Activated CD8-positive, alpha-beta T cell treated with anti-CD3 and anti-CD28 coated beads, Interleukin-2, amount 10 ng/mL, durations not matched to agents 7 days and 5 days (primary cell): Measurements from ENCODE around the gene IL24. TPM values are rescaled to one million over a fixed set of nuclear protein-coding genes. Genes with fewer than 3 reads are reported as not detected.

ENCODE experiments used
- ATAC-seq: fragments of 150-1000 bp; cut with Tn5 transposase; one replicate; pipeline ENCODE4 v1.10.0; 2021; ENCODE audit warnings: moderate library complexity
- CTCF ChIA-PET: fragments of 350-600 bp; sonication (Branson Sonifier 250); formaldehyde crosslinking; loops from one replicate; lab custom pipeline; 2021; ENCODE audit warnings: antibody characterized with exemption; lab: Charles Lee
- POLR2A ChIA-PET: fragments of 350-600 bp; sonication (Branson Sonifier 250); formaldehyde crosslinking; loops from one replicate; lab custom pipeline; 2021; ENCODE audit warnings: antibody characterized with exemption; lab: Charles Lee
- DNase-seq: peaks from one replicate; pipeline ENCODE4 v3.0.0-alpha.2; 2020
- H3K27ac Mint-ChIP-seq: one replicate; pipeline ENCODE4 v1.8.0; 2021; ENCODE audit warnings: mild to moderate bottlenecking, mixed read lengths
- H3K27me3 Mint-ChIP-seq: one replicate; pipeline ENCODE4 v1.8.0; 2021; ENCODE audit warnings: low read depth, mixed read lengths
- H3K36me3 Mint-ChIP-seq: one replicate; pipeline ENCODE4 v1.8.0; 2021; ENCODE audit warnings: low read depth, mixed read lengths
- H3K4me1 Mint-ChIP-seq: one replicate; pipeline ENCODE4 v1.8.0; 2021; ENCODE audit warnings: low read depth, mixed read lengths
- H3K4me3 Mint-ChIP-seq: one replicate; pipeline ENCODE4 v1.8.0; 2021; ENCODE audit warnings: mild to moderate bottlenecking, mixed read lengths
- H3K9me3 Mint-ChIP-seq: one replicate; pipeline ENCODE4 v1.8.0; 2022; ENCODE audit warnings: mixed read lengths; ENCODE audit not compliant: insufficient read depth
- total RNA-seq, 2 experiments: library from RNA; stranded (reverse); gene quantifications; one replicate each; pipeline ENCODE4 v1.2.3, GENCODE V29; 2021

The IL24 gene
- total RNA-seq, 2 experiments from 2014 or later = not detected

DNA sequence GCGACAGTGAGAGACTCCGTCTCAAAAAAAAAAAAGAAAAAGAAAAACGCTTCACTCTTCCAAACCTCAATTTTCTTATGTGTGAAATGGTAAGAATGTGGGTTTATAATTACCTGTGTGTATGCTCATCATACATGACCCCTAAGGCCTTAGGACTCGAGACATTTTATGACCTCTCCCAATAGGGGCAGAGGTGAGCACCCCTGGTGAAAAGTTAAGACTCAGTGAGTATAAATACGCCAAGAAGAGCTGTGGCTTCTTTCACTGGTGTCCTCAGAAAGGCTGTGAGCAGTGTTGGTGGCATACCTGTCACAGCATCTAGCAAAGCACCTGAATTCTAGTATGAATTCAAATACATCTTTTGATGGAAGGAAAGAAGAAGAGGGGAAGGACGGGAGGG, 32.3 kb downstream of the IL24 start:
- DNase-seq (no peak), ATAC-seq (no peak)
- H3K4me1 Mint-ChIP-seq = peaks cover 47% of the 10 kb centered on the region
- H3K27me3 Mint-ChIP-seq = no peaks in the 10 kb centered on the region
- H3K4me3 Mint-ChIP-seq = no peak overlapping the region
- ChIA-PET POLR2A (interaction anchor here (1.4 to 2.3 kb wide), 2 partner anchors 8 to 10 kb away, joined by 3 to 15 read pairs; partner anchors contain the start of gene FCMR), CTCF (interaction anchor here (0.8 to 15.0 kb wide), 6 partner anchors 11 to 265 kb away, joined by 3 to 281 read pairs (median 69); partner anchors contain the start of gene PIGR)
- H3K9me3 Mint-ChIP-seq = no peaks in the 10 kb centered on the region
- H3K27ac Mint-ChIP-seq = peak overlapping the region; percentile 28
- H3K36me3 Mint-ChIP-seq = no peaks in the 10 kb centered on the region

DNA sequence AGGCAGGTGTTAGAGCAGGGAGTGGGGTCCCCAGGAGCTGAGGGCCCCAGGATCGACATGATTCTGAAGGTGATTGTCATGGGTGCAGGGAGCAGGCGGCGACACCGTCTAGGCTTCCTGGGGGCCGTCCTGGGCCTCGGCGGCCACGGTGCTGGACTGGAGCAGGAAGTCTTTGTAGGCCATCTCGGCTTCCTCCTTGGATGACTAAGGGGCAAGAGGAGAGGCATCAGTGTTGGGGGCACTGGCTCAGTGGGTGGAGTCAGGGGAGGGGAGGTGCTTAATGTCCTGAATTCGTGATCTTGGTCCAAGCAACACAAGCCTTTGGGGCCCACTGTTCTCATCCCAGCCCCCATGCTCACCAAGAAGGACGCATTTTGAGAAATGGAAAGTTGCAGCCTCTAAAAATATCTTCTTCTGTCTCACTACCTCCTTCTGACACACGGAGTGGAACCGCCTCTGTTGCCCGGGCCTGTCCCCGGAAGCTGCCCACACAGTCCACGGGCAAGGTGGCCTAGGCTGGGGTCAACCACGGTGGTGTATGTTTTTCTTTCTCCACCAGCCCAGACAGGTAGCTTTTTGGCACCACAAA, 33.1 kb downstream of the IL24 start:
- peak; percentile 37 for ATAC-seq
- peak overlapping the region; percentile 85 for H3K27ac Mint-ChIP-seq
- no peaks in the 10 kb centered on the region for H3K36me3 Mint-ChIP-seq
- H3K4me3 Mint-ChIP-seq = peak overlapping the region; percentile 40
- peaks cover 50% of the 10 kb centered on the region for H3K4me1 Mint-ChIP-seq
- H3K27me3 Mint-ChIP-seq = no peaks in the 10 kb centered on the region
- CTCF ChIA-PET = interaction anchor here (0.8 to 15.0 kb wide), 14 partner anchors 8 to 266 kb away, joined by 3 to 281 read pairs (median 8); partner anchors contain the start of genes FCMR and PIGR
- no peaks in the 10 kb centered on the region for H3K9me3 Mint-ChIP-seq
- POLR2A ChIA-PET = interaction anchor here (1.4 to 2.3 kb wide), 2 partner anchors 9 to 11 kb away, joined by 3 to 15 read pairs; partner anchors contain the start of gene FCMR
- peak; percentile 41 for DNase-seq

DNA sequence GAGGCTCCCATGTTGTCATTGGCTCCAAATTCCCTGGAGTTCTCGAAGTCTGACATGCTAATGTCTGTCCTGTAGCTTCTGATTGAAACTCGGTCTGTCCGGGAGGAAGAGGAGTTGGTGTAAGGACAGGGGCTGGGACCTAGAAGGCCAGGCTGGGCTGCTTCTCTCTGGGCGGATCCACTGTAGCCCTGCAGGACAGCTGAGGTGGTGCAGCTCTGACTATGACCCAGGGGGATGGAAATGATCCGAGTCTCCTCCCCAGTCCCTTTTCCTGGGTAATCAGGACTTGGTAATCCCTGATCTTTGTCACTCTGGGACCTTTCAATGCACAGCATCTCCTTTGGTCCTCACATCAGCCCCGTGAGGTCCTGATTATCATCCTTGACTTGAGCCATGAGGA, 34.5 kb downstream of the IL24 start:
- ATAC-seq = no peak
- CTCF ChIA-PET = interaction anchor here (1.0 to 15.0 kb wide), 19 partner anchors 10 to 217 kb away, joined by 3 to 281 read pairs (median 8); partner anchors contain the start of genes FCMR, IL20 and PIGR
- no peak overlapping the region for H3K4me3 Mint-ChIP-seq
- POLR2A ChIA-PET = interaction anchor here (1.0 to 2.3 kb wide), 2 partner anchors 9 to 10 kb away, joined by 5 to 15 read pairs; partner anchors contain the start of gene FCMR
- peaks cover 2% of the 10 kb centered on the region for H3K27me3 Mint-ChIP-seq
- H3K4me1 Mint-ChIP-seq = peaks cover 54% of the 10 kb centered on the region
- H3K9me3 Mint-ChIP-seq = no peaks in the 10 kb centered on the region
- no peak for DNase-seq
- peak overlapping the region; percentile 85 for H3K27ac Mint-ChIP-seq
- no peaks in the 10 kb centered on the region for H3K36me3 Mint-ChIP-seq

DNA sequence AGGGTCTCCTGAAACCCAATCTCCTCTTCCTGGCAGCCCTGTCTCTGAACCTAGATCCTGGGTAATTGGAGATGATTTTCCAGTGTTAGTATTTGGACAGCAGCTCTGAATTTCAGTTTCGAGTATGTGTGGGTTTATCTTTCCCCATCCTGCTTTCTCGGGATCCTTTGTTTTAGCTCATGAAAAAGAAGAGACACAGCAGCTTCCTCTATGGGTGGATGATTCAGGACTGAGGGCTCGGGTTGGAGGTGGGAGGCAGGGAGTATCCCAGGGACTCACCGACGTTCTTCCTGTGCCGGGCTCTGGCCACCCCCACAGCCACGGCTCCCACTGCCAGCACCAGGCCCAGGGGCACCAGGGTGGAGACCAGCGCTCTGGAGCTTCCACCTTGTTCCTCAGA, 34.9 kb downstream of the IL24 start:
- H3K36me3 Mint-ChIP-seq = no peaks in the 10 kb centered on the region
- peaks cover 2% of the 10 kb centered on the region for H3K27me3 Mint-ChIP-seq
- no peak for ATAC-seq
- H3K9me3 Mint-ChIP-seq = no peaks in the 10 kb centered on the region
- H3K4me3 Mint-ChIP-seq = no peak overlapping the region
- peak overlapping the region; percentile 85 for H3K27ac Mint-ChIP-seq
- DNase-seq = no peak
- CTCF ChIA-PET = interaction anchor here (0.6 to 15.0 kb wide), 21 partner anchors 10 to 269 kb away, joined by 3 to 281 read pairs (median 9); partner anchors contain the start of genes FCMR, IL20 and PIGR
- H3K4me1 Mint-ChIP-seq = peaks cover 54% of the 10 kb centered on the region
- POLR2A ChIA-PET = interaction anchor here (1.0 kb wide), 1 partner anchor 10 kb away, joined by 5 read pairs; the partner anchor contains the start of gene FCMR

DNA sequence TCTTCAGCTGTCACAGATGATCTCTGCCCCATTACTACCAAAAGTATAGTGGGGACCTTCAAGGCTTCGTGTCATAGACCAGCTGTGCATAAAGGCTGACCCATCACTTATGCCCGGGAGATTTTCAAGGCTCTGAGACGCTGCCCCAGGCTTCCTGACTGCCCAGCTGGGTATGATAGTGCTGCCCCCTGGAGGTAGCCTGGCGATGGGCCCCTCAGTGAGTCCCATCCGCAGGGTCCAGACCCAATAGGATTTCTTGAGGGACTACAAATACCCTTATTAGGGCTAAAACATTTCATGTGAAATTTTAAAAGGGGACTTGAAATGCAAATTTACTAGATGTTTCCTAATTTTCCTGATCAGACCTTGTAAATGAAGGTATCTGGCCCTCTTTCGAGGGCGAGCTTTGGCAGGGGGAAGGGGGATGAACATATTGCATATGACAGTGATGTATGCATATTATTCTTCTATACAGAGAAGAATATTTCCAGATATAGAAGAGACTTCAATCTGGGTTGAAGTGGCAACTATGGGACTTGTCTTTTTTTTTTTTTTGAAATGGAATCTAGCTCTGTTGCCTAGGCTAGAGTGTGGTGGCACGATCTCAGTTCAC, 36.2 kb downstream of the IL24 start:
- POLR2A ChIA-PET = interaction anchor here (0.6 kb wide), 1 partner anchor 1188 kb away, joined by 5 read pairs; no protein-coding TSS in a partner anchor
- no peaks in the 10 kb centered on the region for H3K9me3 Mint-ChIP-seq
- H3K27ac Mint-ChIP-seq = no peak overlapping the region
- H3K36me3 Mint-ChIP-seq = no peaks in the 10 kb centered on the region
- peak; percentile 60 for ATAC-seq
- peak; percentile 76 for DNase-seq
- CTCF ChIA-PET = interaction anchor here (0.7 to 15.0 kb wide), 47 partner anchors 8 to 322 kb away, joined by 3 to 281 read pairs (median 4); partner anchors contain the start of genes EIF2D, FCAMR, FCMR and IL20
- H3K4me1 Mint-ChIP-seq = peaks cover 46% of the 10 kb centered on the region
- H3K27me3 Mint-ChIP-seq = peaks cover 2% of the 10 kb centered on the region
- no peak overlapping the region for H3K4me3 Mint-ChIP-seq

DNA sequence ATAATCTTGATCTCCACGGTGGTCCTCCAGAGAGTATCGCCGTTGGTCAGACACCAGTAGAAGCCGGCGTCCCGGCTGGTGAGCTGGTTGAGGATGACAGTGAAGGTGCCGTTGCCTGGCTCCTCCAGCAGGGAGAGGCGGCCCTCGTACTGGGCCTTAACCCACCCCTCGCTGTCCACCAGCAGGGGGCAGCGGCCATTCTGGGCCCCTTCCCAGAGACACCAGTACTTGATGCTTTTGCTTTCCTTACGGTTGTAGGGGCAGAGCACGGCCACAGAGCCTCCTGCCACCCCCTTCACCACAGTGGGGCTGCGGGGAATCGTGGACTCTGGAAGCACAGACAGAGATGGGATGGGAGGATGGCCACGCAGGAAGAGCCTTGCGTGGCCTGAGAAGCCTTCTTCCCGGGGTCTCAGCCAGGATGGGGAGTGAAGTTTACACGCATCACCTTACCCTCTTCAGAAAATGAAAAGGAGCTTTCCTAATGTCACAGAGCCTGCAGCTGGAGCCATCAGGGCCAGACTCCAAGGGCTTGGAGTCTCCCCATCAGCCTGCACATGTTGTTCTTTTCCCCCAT, 38.3 kb downstream of the IL24 start:
- H3K27ac Mint-ChIP-seq = no peak overlapping the region

DNA sequence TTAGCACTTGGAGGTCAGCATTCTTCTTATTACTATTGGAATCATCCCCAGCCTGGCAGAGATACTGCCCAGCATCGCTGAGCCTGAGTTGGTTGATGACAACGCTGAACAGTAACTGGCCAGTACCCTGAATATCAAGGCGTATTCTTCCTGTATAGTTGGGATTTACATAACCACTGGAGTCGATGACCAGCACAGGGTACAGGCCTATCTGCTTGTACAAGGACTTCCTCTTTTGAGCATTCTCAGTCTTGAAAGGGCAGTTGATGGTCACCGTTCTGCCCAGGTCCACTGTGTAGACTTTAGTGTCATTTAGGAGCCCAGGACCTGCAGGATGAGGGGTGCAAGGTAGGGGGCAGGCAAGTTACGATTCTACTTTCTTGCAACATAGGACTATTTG, 40.2 kb downstream of the IL24 start:
- Mint-ChIP-seq H3K4me3 (no peak overlapping the region), H3K27me3 (peaks cover 4% of the 10 kb centered on the region), H3K4me1 (peaks cover 18% of the 10 kb centered on the region), H3K36me3 (no peaks in the 10 kb centered on the region), H3K27ac (no peak overlapping the region), H3K9me3 (no peaks in the 10 kb centered on the region)
- POLR2A ChIA-PET = no interaction called here
- CTCF ChIA-PET = interaction anchor here (2.8 to 15.0 kb wide), 5 partner anchors 8 to 72 kb away, joined by 11 to 281 read pairs (median 89); partner anchors contain the start of genes FCMR, IL20 and PIGR
- ATAC-seq = no peak
- DNase-seq = no peak

More for the DNA sequence above, 38.3 kb downstream of the IL24 start:
- DNase-seq (peak; percentile 64), ATAC-seq (peak; percentile 77)
- H3K36me3 Mint-ChIP-seq = no peaks in the 10 kb centered on the region
- H3K4me3 Mint-ChIP-seq = no peak overlapping the region
- POLR2A ChIA-PET = interaction anchor here (0.6 kb wide), 1 partner anchor 46 kb away, joined by 3 read pairs; no protein-coding TSS in a partner anchor
- H3K9me3 Mint-ChIP-seq = no peaks in the 10 kb centered on the region
- CTCF ChIA-PET = interaction anchor here (0.6 to 15.0 kb wide), 36 partner anchors 9 to 740 kb away, joined by 3 to 281 read pairs (median 5); partner anchors contain the start of genes FCMR, IL20 and PIGR
- H3K4me1 Mint-ChIP-seq = peaks cover 34% of the 10 kb centered on the region
- H3K27me3 Mint-ChIP-seq = peaks cover 2% of the 10 kb centered on the region

DNA sequence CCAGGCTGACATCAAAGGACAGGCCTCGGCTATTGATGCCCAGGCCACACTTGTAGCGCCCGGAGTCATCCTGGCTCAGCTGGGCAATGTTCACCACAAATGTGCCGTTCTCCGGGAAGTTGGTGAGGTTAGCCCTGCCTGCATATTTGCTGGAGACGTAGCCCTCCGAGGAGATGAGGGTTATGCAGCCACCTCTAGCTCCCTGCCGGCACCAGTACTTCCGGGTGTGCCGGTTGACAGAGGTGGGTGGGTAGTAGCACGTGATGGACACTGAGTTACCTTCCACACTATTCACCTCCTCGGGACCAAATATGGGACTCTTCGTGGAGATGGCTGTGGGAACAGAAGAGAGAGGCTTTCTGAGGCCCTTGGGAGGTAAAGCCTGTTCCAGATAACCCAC, 41.9 kb downstream of the IL24 start:
- no peak overlapping the region for H3K4me3 Mint-ChIP-seq
- ChIA-PET CTCF (interaction anchor here (1.0 to 15.0 kb wide), 3 partner anchors 23 to 67 kb away, joined by 3 to 281 read pairs (median 4); no protein-coding TSS in a partner anchor), POLR2A (interaction anchor here (0.7 kb wide), 1 partner anchor 14 kb away, joined by 3 read pairs; no protein-coding TSS in a partner anchor)
- no peak for ATAC-seq
- H3K27me3 Mint-ChIP-seq = peaks cover 15% of the 10 kb centered on the region
- no peak for DNase-seq
- no peaks in the 10 kb centered on the region for H3K36me3 Mint-ChIP-seq
- H3K9me3 Mint-ChIP-seq = no peaks in the 10 kb centered on the region
- peaks cover 11% of the 10 kb centered on the region for H3K4me1 Mint-ChIP-seq
- H3K27ac Mint-ChIP-seq = no peak overlapping the region

DNA sequence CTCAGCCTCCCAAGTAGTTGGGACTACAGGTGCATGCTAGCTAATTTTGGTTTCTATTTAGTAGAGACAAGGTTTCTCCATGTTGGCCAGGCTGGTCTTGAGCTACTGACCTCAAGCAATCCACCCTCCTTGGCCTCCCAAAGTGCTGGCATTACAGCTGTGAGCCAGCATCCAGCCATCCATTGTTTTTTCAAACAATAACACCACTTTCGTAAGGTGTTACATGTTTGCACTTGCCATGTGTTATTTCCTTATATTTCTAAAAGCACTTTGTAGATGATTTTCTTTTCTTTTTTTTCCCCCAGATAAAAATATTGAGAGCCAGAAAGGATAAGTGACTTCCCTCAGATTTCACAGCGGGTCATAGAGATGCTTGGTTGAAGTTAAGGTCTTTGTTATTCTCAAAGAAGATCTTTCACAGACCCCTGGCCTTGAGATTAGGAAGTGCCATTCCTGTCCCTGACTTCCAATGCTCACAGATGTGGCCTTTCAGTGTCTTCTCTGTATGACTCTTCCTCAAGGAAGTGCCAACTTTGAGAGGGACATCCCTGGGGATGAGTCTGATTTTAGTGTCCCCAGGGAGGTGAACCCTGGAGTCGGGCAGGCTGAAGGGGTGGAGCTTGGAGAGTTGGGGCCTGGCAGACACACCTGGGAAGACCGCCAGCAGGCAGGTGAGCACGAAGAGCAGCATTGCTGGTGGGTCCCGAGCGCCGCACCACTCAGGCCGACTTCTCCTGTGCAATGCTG, 42.8 kb downstream of the IL24 start:
- H3K27ac Mint-ChIP-seq = no peak overlapping the region
- CTCF ChIA-PET = interaction anchor here (0.8 to 10.5 kb wide), 3 partner anchors 7 to 66 kb away, joined by 4 to 94 read pairs (median 4); no protein-coding TSS in a partner anchor
- DNase-seq (no peak), ATAC-seq (no peak)
- POLR2A ChIA-PET = interaction anchor here (0.7 to 1.1 kb wide), 2 partner anchors 15 kb away, joined by 3 read pairs; no protein-coding TSS in a partner anchor
- no peaks in the 10 kb centered on the region for H3K9me3 Mint-ChIP-seq
- peaks cover 14% of the 10 kb centered on the region for H3K4me1 Mint-ChIP-seq
- H3K36me3 Mint-ChIP-seq = no peaks in the 10 kb centered on the region
- no peak overlapping the region for H3K4me3 Mint-ChIP-seq
- peaks cover 19% of the 10 kb centered on the region for H3K27me3 Mint-ChIP-seq

DNA sequence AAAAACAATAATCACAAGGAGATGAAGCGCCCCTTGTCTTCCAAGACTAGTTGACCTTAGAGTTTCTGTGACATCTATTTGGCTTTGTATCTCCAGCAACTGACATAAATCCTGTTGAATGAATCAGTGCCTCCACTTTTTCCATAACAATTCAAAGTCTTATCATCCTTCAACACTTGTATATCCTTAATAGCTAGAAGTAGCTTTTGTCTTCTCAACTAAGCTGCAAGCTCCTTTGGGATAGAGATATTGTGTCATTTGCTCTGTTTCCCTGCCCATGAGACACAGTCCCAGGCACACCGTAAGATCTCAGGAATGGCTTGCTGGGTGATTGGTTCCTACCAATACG, 43.3 kb downstream of the IL24 start:
- Mint-ChIP-seq H3K27me3 (peaks cover 21% of the 10 kb centered on the region), H3K4me1 (peaks cover 9% of the 10 kb centered on the region), H3K4me3 (no peak overlapping the region), H3K27ac (no peak overlapping the region), H3K9me3 (no peaks in the 10 kb centered on the region), H3K36me3 (no peaks in the 10 kb centered on the region)
- DNase-seq (no peak), ATAC-seq (no peak)
- ChIA-PET POLR2A (interaction anchor here (1.1 kb wide), 1 partner anchor 15 kb away, joined by 3 read pairs; no protein-coding TSS in a partner anchor), CTCF (interaction anchor here (1.9 to 10.5 kb wide), 2 partner anchors 7 to 65 kb away, joined by 4 to 94 read pairs; no protein-coding TSS in a partner anchor)
